GM19099 (cell line): ENCODE data around the gene MUC13.

Source experiments
- POLR2A ChIP-seq: IDR thresholded peaks from 3 replicates; pipeline ENCODE4 v1.6.1; 2011; ENCODE audit warnings: low read depth; ENCODE audit not compliant: insufficient read length; ENCODE audit errors: extremely low read depth

MUC13 gene, protein sequence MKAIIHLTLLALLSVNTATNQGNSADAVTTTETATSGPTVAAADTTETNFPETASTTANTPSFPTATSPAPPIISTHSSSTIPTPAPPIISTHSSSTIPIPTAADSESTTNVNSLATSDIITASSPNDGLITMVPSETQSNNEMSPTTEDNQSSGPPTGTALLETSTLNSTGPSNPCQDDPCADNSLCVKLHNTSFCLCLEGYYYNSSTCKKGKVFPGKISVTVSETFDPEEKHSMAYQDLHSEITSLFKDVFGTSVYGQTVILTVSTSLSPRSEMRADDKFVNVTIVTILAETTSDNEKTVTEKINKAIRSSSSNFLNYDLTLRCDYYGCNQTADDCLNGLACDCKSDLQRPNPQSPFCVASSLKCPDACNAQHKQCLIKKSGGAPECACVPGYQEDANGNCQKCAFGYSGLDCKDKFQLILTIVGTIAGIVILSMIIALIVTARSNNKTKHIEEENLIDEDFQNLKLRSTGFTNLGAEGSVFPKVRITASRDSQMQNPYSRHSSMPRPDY

DNA sequence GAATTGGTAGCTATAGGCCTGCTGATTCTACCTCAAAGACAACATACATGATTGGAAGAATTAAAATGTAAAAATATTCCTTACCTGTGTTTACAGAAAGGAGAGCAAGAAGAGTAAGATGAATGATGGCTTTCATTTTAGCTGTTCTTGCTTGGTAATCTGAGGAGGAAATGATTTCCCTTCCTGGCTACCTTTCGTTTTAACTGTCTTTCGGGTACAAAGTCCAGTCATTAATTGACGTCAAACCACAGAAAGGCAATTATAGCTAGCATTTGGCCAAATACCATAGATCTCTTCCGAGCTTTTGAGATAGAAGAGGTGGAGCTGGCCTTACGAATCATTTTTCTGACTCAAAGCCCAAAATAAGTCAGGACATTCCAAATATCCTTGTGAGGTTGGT lies at the start of gene MUC13:
MUC13 (minus strand) TSS at position 175 of the 400 bp plus-strand sequence; CDS start at position 136, 39 bp downstream.
- TF ChIP-seq POLR2A = no peak

DNA sequence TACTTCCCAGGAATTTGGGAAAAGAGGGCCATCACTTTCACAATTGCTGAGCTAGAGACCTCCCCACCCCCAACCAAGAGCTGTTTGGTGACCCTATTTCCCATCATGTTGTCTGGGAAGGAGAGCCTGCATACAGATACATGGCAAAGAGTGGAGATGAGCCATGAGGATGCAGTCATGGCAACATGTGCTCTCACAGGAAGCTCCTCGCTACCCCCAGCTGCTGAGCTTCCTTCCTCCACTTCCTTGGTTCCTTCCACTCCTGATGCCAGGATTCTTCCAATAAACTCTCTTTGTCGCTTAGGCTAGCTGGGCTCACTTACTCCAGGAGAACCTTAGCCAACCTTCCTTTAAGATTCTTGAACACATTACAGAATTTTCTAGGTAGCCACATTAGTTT lies 48.3 kb upstream of the MUC13 start:
- no peak for TF ChIP-seq POLR2A

DNA sequence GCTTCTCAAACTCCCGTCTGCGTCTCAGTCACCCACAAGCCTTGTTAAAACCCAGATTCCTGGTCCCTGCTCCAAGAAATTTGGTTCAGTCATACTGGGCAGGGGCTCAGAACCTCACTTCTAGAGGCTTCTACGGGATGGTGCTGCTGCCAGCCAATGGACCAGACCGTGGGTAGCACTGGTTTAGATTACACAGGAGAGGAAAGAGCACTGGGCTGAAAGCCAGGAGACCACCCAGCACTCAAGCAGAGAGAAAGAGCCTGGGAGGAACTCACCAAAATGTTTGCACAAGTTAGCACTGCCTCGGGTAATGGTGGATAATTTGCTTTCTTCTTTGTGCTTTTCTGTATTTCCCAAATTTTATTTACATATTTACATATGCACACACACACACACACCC lies 46.9 kb upstream of the MUC13 start:
- TF ChIP-seq POLR2A = no peak

DNA sequence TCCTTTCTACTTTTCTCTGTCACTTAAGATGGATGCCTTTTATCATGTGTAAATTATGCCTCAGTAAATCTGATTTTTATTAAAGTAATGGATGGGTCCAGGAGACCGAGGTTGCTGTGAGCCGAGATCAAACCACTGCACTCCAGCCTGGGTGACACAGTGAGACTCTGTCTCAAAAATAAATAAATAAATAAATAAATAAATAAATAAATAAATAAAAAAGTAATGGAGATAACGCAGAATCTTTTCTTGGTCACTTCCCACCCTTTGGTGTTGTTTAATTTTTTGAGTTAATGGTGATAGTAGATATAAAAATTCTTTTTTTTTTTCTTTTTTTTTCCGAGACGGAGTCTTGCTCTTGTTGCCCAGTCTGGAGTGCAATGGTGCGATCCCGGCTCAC lies 44.1 kb upstream of the MUC13 start:
- no peak for TF ChIP-seq POLR2A

DNA sequence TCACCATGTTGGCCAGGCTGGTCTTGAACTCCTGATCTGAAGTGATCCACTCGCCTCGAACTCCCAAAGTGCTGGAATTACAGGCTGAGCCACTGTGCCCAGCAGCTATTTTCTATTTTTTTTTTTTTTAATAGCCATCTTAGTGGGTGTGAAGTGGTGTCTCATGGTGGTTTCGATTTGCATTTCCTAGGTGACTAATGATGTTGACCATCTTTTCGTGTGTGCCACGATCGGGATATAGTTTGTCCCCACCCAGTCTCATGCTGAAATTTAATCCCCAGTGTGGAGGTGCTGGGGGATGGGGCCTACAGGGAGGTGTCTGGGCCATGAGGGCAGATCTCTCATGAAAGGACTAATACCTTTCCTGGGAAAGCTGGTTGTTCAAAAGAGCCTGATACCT lies 41.8 kb upstream of the MUC13 start:
- TF ChIP-seq POLR2A = no peak

DNA sequence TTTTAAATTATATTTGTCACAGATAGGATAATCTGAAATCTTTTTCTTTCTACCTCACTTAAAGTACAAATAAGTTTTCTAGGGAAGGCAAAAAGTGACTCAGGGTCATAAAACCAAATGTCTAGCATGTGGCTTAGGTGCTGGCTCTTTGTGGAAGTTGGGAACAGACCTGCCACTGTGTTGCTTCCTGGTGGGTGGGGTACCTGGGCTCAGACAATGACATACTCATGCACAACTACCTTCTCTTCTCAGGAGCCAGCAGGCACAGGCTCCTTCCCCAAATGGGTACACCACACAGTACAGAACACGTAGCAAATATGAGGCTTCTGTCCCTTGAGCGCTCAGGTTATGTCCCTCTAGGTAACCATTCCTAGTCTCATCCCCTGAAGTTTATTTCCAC lies 40.1 kb upstream of the MUC13 start:
- TF ChIP-seq POLR2A = no peak

DNA sequence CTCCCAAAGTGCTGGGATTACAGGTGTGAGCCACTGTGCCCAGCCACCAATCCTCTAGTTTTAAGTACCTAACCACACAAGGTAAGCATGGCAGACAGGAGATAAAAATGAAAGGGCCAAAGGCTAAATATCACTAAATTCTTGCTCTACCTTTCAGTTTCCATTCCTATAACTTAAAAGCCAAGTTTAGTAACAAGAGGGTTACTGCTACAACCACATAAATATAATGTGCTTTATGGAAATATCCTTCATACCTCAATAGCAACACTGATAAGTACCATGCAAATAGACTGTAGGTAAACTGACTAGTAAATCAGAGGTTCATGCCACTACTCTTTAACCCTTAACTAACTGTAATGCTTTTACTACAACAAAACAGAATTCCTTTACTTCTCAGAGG lies 38.7 kb upstream of the MUC13 start:
- no peak for TF ChIP-seq POLR2A

DNA sequence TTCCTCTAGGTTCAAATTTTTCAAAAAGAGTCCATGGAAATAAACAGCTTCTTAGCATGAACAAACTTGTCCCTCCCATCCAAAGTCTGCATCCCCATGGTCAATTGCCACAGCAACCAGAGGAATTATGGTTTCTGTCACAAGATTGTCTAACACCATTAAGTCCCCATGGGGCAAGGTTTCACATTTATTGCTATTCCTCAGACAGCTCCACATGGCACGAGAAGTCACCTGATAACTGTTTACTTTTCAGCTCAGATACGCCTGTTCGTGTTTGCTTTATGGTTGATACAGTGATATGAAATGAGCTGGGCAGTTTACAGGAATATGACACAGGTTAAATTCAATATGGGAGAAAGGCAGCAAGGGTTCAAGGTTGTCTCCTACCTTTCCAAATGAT lies 37.9 kb upstream of the MUC13 start:
- no peak for TF ChIP-seq POLR2A

DNA sequence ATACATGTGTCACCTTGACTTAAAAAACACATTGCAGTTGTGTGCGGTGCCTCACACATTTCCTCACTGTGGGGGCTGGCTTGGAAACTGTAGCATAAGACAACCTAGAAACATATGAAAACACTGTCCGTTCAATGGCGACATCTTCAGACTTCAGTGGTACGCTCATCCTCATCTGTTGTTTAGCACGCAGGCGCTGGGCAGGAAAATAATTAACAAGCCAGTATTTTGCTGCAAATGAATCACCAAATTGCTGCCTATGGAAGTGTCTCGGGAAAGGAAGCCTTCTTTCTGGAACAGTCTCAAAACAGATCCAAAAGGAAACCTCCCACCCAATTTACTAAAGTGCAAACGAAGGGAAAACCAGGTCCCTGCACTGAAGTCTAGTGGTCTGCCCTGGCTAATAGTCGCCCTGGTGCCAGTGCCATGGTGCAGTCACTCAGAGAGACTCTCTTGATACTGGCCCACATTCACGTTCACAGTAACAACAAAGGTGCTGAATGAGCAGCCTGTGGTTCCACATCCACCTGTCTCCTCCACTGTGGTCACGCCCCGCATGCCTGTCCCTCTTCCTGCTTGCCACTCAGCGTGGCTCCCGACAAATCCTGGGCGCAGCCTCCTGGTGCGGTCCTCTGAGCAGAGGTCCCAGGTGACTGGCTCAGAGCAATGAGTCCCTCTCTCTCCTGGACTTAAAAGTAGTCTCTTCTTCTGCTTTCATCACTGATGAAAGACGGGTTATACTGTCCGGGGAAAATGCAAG lies 35.6 kb upstream of the MUC13 start:
- no peak for TF ChIP-seq POLR2A

DNA sequence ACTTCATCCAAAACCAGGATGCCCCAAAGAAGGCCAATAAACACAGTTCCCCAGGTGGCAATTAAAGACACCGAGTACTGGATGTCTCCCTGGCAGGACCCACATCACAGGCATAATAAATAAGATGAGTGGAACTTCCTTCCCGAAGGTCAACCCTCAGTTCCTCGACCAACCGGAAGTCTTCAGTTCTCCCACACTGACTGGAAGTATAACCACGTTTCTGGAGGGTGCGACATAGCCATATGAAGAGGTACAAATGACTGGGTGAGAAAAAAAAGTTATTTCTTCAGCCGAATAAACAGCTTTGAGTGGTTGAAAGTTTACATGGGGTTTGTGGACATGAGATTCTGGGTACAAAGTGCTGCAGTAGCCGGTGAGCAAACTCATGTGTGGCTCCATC lies 34.6 kb upstream of the MUC13 start:
- TF ChIP-seq POLR2A = no peak

DNA sequence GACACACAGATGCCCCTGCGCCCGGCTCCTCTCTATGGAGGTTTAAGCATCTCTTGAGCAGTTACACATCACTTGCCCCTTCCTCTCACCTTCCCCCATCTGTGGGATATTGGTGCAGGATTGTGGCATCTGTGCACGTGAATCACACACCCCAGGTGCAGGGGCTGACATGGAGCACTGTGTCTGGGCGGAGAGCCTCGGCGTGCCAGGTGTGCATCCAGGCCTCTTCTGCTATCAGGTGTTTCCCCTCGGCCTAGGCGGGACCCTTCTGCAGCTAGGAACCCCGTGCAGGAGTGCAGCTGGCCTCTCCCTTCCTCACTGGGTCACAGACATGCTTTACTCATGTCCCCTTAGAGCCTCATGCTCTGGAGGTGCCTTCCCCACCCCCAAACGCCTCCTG lies 33.4 kb upstream of the MUC13 start:
- TF ChIP-seq POLR2A = no peak

DNA sequence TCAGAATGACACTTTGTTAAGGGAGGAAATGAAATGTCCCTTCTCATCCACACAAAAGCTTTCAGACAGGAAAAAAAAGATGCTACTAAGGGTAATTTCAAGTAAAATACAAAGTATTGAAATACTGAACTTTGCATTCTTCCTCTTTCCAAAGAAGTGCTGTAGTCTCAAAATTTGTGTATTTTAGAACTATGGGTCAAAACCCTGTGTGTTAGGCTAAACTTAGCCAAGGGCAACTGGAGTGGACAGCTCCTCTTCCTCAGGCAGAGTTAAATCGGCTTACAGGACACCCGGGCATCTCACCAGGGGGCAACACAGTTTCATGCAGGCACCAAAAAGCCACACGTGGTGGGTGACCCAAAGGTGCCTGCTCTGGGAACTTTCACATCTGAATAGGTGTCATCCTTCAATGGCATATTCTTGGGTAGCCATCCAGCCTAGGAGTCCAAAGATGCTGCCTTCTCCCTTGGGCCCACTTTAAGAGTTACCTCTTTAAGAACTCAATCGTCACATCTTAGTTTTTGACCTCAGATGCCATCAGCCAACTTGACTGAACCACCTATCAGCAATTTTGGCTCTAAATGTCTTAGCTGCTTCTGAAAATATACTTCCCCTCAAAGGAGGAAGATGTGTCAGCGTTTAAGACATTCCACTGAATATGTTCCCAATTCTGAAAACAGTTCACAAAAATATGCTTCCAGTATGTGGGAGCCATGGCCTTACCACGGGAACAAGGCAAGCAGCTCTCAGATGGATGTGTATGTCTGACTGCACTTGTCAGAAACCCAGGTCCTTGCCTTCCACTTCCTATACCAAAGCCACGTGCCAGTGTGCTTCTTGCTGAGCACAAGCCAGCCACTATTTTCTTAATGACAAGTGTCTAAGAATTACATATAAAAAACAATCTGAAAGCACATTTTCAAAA lies 32.2 kb upstream of the MUC13 start:
- no peak for TF ChIP-seq POLR2A

DNA sequence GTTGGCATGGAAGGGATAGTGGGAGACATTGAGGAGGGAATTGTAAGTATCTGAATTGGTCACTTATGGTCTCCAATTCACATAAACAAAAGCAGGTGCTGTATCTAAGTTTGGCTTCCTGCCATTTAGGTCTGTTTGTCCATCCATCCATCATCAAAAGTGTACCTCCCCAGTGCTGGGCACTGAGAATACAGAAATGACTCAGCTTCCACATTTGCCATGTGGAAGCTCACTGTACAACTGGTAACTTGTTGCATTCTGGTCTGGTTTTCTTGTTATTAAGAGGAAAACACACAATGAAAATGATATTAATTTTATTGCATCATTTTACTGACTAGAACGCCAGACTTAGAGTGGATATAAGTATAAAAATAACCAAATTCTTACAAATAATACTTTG lies 30.9 kb upstream of the MUC13 start:
- no peak for TF ChIP-seq POLR2A

DNA sequence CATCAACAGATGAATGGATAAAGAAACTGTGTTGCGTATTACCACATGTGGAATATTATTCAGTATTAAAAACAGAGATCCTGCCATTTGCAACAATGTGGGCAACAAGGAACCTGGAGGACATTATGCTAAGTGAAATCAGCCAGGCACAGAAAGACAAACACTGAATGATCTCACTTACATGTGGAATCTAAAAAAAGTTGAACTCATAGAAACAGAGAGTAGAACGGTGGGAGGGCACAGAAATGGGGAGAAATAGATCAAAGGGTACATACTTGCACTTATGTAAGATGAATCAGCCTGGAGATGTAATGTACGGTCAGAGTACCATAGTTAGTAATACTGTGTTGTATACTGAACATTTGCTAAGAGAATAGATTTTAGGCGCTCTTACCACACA lies 29.8 kb upstream of the MUC13 start:
- TF ChIP-seq POLR2A = no peak

DNA sequence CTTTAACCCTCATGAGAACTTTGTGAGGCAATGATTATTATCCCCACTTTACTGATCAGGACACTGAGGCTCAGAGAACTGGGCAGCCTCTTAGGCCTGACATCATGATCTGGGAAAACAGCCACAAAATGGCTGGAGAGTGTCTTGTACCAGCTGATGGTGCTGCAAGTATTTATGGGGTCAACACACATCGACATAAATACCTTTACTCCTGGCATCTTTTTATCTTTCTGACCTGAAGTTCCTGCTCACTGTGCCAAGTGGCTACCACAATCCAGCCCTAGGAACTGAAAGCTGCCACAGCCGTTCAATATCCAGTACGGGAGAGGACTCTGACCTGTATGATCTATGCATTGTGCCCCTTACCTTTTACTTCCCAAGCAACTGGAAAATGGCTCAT lies 29.2 kb upstream of the MUC13 start:
- TF ChIP-seq POLR2A = no peak
